HTR-8/SVneo (cell line): ENCODE measurements around the gene DGCR8.

Experiments
- DNase-seq: peaks from one replicate; pipeline ENCODE4 v3.0.0; 2011; ENCODE audit warnings: low spot score, mixed read lengths; ENCODE audit not compliant: insufficient read length
- FAIRE-seq: peaks from 2 replicates; lab custom pipeline; 2011; peaks lifted over from hg19 to GRCh38; lab: Jason Lieb, UNC

The DGCR8 gene

DNA sequence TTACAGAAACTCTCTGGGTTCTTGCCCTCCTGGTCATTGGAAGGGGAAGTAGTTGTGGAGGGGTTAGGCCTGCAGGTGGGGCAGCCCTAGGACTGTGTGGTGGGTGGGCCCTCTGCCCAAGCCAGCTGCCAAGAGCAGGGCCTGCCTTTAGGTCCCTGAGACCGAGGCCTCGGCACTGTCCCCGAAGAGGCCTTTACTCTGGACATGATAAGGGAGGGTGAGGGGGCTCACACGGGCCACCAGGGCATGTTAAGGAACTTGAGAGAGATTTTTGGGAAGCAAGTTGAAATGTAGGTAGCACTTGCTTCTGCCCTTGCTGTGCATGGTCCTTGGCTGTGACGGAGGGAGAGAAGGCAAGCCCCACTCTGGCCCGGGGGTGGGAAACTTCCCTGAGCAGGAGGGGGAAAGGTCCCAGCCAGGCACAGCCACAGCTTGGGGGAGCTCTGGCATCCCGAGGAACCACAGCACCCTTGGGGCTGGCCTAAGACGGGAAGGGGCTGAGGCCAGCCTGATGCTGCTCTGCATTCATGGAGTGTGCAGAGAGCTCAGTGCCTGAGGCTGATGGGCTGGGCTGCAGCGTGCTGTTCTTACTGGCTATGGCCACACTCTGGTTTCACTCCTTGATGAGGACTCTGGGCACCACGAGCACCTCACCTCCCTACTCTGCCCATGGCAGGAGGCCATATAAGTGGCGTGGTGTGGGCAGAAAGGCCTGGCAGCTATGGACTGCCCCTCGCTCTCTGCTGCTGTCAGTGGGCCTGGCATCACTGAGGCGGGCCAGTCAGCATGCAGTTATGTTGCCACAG, 28.1 kb downstream of the DGCR8 start:
- FAIRE-seq (no peak), DNase-seq (no peak)

DNA sequence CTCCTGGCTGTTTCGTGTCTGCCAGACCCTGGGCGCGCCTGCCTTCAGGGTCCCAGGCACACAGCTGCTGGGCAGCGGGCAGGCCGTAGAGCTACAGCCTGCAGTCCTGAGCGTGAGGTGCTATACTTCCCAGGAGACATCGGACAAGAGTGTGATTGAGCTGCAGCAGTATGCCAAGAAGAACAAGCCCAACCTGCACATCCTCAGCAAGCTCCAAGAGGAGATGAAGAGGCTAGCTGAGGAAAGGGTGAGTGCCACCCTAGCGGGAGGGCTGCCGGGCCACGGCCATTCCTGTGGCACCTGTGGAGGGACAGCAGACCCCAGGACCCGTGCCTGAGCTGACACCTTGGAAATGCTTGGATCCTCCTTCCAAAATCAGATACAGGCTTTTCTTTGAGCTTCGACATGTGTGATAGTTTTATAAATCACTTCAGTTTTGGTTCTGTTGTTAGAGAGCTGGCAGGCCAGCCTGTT, 28.8 kb downstream of the DGCR8 start:
- FAIRE-seq (no peak), DNase-seq (no peak)

DNA sequence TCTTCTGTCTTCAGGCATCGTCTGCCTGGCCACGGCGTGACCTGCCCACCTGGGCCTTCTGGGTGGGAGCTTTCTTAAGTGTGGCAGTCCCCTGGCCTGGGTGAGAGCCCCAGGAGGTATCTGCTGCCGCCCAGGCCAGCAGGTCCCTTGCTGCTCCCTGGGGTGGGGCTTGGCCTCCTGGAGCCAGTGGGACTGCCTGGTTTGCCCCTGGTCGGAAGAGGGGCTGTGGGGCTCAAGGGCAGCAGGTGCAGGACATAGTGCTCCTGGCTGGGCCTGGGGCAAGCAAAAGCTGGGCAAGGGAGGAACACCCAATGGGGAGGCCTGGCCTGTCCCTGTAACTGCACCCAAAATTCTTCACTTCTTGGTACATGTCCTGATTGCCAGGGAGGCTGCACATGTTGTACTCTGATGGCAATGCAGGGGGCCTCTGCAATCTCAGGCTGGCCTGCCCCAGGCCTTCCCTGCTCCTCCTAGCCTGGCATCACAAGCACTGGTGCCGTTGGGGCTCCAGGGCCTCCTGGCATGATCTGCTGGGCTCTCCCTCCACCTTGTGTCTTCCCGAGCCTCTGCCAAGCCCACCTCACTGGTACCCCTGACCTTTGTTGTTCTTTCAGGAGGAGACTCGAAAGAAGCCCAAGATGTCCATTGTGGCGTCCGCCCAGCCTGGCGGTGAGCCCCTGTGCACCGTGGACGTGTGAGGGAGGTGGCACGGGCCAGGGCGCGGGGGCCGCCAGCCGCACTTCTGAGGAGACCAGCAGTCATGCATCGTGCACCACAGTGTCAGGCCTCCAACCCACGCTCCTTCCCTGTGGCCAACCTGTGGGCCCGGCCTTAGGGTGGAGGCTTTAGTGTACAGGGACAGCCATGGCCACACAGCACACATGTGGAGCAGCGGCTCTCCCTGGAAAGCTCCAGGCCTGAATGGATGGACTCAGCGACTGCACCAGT, 29.6 kb downstream of the DGCR8 start:
- no peak for DNase-seq
- FAIRE-seq, result no peak

DNA sequence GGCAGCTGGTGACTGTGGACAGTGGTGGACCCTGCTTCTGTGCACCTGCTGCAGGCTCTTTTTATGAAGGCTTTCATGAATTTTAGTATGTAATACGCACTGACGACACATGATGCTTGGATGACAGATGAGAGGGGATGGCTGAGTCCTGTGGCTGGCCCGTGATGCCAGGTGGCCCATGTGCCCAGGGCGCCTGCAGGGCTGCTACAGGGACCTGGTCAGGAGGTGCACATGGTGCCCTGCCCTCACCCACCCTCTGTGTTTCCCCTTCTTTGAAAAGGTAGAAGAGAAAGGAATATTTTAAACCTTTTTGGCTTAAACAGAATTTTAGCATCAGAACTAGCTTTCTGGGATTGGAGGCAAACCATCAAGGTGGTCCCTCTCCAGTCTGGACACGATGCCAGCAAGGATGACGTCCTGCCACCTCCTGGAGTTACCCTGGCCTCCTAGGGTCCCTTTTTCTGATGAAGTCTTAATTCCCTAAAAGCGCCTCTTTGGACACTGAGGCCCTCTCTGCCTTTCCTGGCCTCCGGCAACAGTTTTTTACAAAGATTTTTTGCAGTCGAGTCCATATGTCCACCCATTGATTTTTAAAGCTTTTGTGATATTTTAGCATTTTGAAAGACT, 30.4 kb downstream of the DGCR8 start:
- no peak for FAIRE-seq
- DNase-seq, result no peak

DNA sequence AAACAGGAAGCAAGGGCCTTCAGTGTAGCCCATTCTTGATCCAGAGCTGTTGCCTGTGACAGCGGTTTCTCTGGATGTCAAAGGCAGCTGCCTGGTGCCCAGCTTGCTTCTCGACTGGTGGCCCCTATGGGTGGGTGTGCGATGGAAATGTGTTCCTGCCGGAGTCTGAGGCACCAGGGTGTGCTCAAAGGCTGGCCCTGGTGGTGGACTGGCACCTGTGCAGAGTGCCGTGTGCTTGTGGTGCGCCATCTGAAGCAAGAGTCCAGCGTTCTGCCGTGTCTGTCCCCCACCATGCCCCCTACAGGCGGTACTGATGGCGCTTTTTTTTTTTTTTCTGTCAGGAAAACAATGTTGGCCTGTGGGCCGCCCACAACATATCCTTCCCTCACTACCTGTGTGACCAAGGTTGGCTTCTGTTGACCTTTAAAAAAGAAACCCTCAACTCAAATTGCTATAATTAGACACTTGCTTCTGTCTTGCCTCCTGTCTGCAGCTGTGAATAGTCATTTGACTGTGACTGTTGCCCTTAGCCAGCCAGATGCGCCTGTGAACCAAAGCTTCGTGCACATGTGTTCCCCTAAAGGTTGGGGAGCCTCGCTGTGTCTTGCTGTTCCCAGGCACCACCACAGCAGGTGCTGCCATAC, 31.1 kb downstream of the DGCR8 start:
- no peak for FAIRE-seq
- no peak for DNase-seq

DNA sequence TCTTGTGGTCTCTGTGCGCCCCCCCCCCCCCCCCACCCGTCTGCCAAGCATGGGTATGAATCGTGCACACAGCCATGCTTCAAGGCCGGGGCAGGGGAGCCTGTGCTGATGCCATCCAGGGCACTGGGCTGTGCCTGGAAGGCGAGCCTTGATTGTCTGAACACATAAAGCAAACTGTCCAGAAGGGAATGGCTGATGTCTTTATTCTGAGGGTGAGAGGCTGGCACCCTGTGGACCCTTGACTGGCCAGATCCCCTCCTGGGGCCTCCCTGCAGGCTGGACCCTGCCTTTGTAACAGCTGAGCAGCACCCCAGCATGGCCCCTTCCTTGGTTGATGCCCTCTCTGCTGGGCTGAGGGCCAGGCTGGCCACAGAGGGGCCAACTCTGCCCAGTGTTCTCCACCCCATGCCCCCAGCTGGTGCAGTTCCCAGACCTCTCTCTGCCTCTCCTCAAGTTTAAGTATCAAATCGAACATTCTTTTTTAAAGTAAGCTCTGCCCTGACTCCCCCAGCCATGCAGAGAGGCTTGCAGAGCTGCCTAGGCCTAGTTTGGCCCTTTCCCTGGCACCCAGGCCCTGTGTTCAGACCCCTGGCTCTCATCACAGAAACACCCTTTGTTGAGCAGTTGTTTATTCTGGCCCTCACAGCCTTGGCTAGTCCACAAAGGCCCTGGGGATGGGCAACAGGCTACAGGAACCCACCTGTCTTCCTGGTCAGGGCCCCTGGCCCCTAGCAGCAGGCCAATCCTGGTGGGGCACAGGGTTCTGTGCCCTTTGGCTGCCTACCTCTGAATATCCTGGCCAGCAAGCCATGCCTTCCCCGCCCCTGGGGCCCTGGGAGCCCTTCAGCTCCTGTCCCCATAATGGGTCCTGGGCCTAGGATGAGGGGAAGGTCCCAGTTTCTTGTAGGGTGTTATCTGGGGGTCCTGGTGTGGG, 31.9 kb downstream of the DGCR8 start:
- FAIRE-seq (no peak), DNase-seq (no peak)

DNA sequence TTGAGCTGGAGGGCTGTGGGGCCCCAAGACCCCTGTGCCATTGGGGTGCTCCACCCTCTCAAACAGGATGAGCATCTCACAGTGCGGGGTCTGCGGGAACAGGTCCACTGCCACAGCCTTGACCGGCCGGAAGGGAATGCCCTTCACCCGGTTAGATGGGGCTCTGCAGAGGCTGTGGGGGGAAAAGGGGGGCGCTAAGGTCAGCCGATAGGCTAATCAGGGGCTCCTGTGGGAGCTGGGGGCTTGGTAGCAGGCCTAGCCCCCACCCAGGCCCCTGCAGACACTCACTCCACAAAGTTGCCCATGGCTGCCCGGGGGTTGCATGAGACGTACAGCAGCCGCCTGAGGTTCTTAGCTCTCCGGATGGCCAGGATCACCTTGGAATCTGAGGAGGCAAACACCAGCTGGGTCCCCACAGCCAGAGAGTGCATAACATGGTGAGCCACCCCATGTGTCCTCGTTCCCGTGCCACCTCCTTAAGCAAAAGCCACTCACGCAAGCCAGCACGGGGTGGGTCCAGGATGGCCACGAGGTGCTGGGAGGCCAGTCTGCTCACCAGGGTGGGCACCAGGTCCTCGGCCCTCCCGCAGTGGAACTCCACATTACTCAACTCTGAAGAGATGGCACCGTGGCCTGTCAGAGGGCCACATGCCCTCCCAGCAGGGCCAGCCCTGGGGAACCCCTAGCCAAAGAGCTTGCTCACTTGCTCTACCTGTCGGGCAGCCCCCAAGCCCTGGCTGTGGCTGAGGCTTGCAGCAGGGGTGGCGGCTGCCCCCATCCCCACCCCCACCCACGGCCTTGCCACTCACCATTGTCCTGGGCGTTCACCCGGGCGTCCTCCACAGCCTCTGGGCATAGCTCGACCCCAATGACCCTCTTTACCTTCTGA, 32.8 kb downstream of the DGCR8 start:
- no peak for FAIRE-seq
- DNase-seq, result no peak

DNA sequence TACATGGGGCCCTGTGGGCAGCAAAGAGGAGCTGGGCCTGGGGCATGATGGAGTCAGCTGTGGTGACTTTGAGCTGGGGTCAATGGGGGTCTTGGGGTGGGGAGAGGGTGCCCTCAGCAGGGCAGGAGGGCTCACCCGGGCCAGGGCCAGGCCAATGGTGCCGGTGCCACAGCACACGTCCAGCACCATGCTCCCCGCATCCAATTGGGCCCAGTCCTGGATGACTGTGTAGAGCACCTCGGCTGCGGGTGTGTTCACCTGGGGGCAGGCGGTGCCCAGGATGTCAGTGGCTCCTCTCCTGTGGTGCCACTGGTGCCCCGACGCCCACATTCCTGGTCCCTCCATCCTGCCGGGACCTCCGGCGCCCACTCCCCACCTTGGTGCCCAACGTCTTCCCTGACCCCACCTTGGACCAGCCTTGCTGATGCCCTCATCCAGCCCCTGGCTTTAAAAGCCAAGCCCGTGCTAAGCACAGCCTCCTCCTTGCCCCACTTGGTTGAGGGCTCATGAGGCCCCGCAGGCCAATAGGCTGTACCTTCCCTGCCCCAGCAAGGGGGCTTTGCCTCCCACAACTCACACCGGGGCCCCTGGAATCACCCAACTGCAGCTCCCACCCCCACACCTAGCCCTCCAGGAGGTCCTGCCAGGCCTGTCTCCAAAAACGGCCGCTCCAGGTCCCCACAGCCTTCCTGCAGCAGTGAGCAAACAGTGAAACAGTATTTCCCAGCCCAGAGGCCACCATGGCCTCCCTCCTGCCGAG, 33.7 kb downstream of the DGCR8 start:
- DNase-seq (no peak), FAIRE-seq (no peak)

DNA sequence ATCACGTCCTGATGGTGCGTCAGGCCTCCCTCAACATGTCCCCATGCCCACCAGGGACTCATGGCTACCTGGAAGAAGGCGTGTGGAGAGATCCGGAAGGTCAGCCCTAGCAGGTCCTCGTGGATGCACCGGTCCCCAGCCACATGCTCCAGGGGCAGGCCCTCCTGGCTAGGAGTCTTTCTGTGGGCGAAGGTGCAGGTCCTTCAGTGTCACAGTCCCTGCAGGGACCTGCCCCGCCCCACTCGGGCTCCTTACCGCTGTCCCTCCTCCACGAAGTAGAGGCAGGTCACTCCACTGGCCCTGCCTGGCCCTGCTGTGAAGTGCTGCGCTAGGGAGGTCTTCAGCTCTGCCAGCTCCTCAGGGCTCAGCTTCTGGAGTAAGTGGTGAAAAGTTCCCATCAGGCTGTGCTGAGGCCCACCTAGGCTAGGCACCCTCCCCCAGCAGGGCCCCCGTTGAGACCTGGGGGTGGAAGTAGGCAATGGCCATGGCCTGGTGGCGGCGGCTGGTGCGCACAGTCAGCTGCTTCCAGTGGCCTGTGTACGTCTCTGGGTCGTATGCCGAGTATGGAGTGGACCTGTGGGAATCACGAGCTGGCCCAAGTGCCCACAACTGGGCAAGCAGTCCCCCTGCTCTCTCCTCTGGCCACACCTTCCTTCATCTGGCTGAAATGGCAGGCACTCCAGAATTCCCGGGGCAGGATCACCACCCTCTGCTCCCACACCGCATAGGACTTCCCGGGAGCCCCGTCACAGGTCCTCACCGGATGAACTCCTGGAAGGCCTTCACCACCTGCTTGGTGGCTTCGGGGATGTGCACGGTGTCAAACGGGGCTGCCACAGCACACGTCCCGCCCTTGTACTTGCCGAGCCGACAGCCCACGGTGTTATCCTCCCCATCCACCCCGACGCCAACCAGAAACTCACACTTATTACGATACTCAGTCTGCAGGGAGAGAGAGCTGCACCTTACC, 34.8 kb downstream of the DGCR8 start:
- DNase-seq (no peak), FAIRE-seq (no peak)

DNA sequence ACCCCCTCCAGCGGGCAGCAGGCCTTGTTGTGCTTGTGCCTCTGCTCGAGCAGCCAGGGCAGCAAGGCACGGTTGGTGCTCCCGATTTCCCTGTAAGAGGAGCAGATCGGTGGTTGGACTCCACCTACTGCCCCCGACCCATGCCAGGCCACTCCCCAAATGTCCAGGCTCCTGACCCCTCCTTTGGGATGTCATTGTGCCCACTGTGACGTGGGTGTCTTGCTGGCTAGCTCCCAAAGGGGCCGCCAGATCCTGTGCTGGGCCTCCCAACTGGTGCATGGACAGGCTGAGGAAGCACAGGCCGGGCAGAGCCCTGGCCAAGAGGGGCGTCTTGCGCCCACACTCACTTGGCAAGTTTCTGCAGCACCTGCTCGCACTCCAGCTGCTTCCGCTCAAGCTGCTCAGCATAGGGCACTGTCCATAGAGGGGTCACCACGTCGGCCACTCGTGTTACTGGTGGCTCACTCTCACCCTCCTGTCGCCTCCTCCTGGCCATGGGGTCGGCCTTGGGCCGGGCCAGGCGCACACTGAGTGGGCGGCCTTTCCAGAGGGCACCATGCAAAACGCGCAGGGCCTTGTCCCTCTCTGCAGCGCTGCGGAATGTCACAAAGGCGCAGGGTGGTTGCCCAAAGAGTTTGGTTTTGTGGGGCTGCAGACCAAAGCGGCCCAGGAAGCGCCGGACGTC, 35.8 kb downstream of the DGCR8 start, which contains the start of gene RANBP1:
TSS of gene RANBP1 (plus strand) at position 414 of the 685 bp plus-strand sequence. CDS start at position 495, 81 bp downstream.
- no peak for FAIRE-seq

DNA sequence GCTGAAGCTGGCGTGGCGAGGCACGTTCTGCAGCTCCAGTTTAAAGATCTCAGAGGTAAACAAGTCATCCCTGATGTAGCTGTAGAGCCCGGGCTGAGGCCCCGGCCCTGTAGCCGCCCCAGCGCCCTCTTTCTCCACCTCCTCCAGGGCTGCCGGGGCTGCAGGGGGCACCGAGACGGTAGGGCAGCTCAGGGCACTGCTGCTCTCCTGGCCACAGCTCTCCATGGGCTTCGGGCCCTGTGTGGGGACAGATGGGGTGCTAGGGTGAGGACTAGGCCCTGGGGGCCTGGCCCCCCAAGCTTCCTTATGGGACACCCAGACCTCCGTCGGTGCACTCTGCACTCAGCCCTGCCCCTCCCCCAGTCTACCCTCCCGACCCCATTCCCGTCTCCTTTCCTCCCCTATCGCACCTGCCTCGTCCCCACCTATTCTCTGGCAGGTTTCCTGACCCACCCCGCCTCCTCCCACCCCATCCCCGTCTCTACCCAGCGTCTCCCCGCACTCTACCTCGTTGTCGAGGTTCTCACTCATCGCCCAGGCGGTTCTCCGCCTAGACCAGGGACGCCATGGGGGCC, 36.4 kb downstream of the DGCR8 start:
- DNase-seq, result no peak
- no peak for FAIRE-seq

More for the DNA sequence above, 35.8 kb downstream of the DGCR8 start, which contains the start of gene RANBP1:
- no peak for DNase-seq

DNA sequence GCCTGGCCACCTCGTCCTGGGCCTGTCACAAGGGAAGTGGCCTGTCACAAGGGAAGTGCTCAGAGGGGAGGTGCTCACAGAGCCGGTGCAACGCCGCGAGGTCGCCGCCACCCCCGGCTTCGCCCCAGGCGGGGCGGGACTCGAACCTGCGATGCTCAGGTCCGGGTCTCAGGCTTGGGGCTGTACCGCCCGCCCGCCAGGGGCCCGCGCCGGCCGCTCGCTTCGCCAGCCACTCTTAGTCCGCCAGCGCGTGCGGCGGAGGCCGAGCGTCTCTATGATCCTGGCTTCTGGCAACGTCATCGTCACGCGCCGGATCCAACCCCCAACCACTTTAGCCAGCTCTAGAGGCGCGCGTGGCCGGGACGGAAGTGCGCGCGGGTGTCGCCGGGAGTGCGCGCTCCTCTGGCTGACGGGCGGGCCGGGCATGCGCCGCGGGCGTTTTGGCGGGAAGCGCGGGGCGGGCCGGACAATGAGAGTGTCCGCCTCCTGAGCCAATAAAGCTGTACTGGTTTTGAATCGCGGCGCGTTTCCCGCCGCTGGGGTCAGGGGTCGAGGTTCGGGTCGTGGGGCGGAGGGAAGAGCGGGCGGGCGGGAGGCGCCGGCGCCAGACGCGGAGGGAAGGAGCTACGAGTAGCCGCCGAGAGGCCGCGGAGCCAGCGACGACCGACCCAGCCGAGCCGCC, 37.1 kb downstream of the DGCR8 start, which contains the start of gene TRMT2A:
TSS of gene TRMT2A (minus strand) at position 276 of the 682 bp plus-strand sequence. CDS start 320 bp downstream, outside the sequence.
- FAIRE-seq, result peak; percentile 97
- DNase-seq, result peak; percentile 90

DNA sequence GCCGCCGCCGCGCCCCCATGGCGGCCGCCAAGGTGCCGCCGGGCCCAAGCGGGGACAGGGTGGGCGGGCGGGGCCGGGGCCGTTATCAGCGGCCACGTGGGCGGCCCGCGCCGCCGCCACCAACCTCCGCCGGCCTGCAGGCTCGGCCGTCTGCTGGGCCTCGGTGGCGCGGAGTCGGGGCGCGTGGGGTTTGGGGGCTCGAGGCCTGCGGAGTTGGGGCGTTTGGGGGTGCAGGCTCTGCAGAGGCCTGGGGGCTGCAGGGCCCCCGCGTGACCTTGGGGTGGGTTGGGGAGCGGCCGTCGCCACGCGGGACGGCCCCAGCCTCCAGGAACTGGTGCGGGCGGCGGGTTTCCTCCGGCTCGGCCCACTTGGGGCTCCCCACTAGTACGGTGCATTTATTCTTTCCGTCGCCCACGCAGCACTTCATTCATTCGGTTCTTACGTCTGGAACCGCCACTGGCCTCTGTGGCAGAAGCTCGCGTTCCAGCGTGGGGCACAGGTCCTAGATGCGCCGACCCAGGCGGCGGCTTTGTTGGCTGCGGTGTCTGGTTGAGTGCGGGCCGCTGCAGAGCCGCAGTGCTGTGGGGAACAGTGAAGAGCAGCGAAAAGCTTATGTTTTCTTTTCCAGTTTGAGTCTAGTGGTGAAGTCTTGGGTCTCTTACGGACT, 37.7 kb downstream of the DGCR8 start:
- FAIRE-seq (no peak), DNase-seq (no peak)
